Activated naive CD8-positive, alpha-beta T cell (primary cell): ENCODE measurements around the gene LRP2.

Experiments used
- H3K27ac Mint-ChIP-seq: one replicate; pipeline ENCODE4 v1.8.0; 2021; ENCODE audit warnings: mixed read lengths
- H3K27me3 Mint-ChIP-seq: one replicate; pipeline ENCODE4 v1.8.0; 2021; ENCODE audit warnings: mixed read lengths
- H3K36me3 Mint-ChIP-seq: one replicate; pipeline ENCODE4 v1.8.0; 2021; ENCODE audit warnings: mixed read lengths
- H3K4me1 Mint-ChIP-seq: one replicate; pipeline ENCODE4 v1.8.0; 2021; ENCODE audit warnings: low read depth, mixed read lengths
- H3K4me3 Mint-ChIP-seq: one replicate; pipeline ENCODE4 v1.8.0; 2021; ENCODE audit warnings: mild to moderate bottlenecking, mixed read lengths
- H3K9me3 Mint-ChIP-seq: one replicate; pipeline ENCODE4 v1.8.0; 2021; ENCODE audit warnings: low read depth, mixed read lengths

LRP2 gene

GRCh38 chr2:169081551-169081950 is 280.8 kb downstream of the LRP2 start:
- Mint-ChIP-seq H3K9me3 (no peaks in the 10 kb centered on the region), H3K27ac (no peak overlapping the region), H3K4me1 (no peaks in the 10 kb centered on the region), H3K36me3 (no peaks in the 10 kb centered on the region), H3K4me3 (no peak overlapping the region), H3K27me3 (no peaks in the 10 kb centered on the region)

- Mint-ChIP-seq H3K4me1 (no peaks in the 10 kb centered on the region), H3K9me3 (no peaks in the 10 kb centered on the region), H3K4me3 (no peak overlapping the region), H3K27me3 (no peaks in the 10 kb centered on the region), H3K36me3 (no peaks in the 10 kb centered on the region), H3K27ac (no peak overlapping the region)
Observed at GRCh38 chr2:169080250-169081069, 281.9 kb downstream of the LRP2 start.

GRCh38 chr2:169077674-169078240 is 284.6 kb downstream of the LRP2 start:
- H3K4me1 Mint-ChIP-seq: peaks cover 7% of the 10 kb centered on the region
- no peaks in the 10 kb centered on the region for H3K27me3 Mint-ChIP-seq
- no peaks in the 10 kb centered on the region for H3K9me3 Mint-ChIP-seq
- H3K27ac Mint-ChIP-seq: no peak overlapping the region
- H3K4me3 Mint-ChIP-seq: no peak overlapping the region
- H3K36me3 Mint-ChIP-seq: no peaks in the 10 kb centered on the region
